HL-60/S4 treated with retinoic acid at 250 ng/mL for 4 days and 3 days (cell line): ENCODE data around the gene HIRA.

Source experiments
- in situ Hi-C: fragments of 300-500 bp; cut with MboI; formaldehyde crosslinking; loops from 2 replicates; pipeline ENCODE4 v1.7.0; 2022; ENCODE audit warnings: low sequenced_read_pairs

HIRA gene

GRCh38 chr22:19359554-19360299, 71.8 kb downstream of the HIRA start:
- in situ Hi-C loops: no loop called here

GRCh38 chr22:19358703-19359553, 72.6 kb downstream of the HIRA start:
- in situ Hi-C loops: no loop called here

DNA sequence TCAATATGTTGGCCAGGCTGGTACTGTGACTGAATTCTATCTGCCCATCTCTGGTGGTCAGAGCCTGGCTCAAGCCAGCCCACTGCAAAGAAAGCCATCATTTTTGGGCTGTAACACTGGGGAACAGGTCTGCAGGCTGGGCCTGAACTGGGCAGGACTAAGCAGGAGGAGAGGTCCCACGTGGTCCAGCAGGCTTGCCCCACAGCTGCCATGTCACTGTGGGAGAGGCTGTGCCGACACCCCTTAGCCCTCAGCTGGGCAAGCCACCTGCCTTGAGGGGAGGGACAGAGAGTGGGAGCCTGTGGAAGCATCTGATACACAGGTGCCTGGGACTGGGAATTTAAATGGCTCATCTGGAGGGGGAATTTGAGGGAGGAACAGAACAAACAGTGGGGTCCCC, 73.3 kb downstream of the HIRA start:
- in situ Hi-C loops: no loop called here

- in situ Hi-C loops: no loop called here
These were observed 74.0 kb downstream of the HIRA start for GRCh38 chr22:19357270-19358105.

GRCh38 chr22:19356708-19357269, 74.7 kb downstream of the HIRA start:
- in situ Hi-C loops: no loop called here

DNA sequence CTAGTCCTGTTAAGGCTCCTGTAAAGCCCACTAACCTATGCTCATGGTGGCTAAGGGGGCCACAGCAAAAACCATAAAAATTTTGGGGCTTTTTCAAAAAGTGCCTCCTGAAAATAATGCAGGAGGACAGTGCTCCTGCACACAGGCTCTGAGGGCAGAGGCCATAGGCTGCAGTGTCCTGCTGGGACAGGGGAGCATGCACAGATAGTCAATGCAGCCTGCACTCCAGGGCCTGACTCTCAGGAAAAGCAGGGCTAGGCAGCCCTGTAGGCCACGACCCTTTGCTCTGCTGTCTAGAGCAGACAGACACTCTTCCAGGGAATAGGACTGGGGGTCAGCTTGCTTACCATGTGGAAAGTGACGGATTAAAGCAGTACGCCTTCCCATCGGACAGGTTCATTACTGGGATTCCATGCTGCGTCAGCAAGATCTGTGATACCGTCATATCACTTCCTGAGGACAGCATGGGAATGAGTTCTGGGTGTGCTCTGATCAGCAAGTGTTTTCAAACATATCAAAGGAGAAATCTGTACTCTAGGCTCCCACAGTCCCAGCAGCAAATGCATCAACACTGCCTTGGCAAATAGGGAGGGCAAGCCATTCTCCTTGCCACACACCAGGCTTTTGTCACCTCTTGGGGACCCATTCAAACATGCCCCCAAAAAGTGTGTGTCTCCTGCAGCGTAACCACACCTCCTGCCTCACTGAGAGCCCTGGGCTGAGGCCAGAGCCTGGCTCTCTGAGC, 75.9 kb downstream of the HIRA start:
- in situ Hi-C loops: no loop called here

- in situ Hi-C loops: no loop called here
These were observed 77.3 kb downstream of the HIRA start for GRCh38 chr22:19354201-19354600.

DNA sequence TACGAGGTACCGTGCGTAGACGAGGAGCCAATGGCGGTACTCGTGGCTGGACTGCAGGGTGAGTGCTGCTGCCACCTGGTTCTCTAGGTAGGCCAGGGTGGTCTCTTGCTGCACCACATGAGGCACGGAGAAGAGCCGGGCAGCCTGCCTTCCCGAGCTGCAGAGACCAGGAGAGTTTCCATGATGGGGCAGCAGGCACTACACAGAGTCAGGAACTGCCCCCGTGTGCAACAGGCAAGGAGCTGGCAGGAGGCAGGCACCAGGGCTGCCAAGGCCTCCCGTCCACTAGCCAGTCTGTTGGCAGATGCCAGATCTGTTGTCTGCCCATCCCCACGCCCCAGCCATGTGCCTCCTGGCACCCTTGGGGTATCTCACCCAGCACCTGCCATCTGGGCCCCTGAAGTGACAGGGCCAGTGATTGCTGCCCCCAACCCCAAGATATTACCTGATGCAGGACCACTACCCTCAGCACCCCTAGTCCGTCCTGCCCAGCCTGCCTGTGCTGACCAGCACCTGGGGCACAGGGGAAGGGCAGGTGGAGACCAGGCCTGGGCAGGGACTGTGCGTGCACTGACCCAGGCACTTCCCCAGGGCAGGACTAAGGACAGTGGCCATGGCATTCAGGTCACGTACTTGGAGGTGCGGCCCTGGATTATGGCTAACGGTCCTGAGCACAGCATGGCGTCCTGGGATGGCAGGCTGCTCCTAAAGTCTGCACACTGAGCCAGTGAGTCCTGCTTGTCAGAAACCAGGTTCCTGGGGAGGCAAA, 78.0 kb downstream of the HIRA start:
- in situ Hi-C loops: no loop called here

- in situ Hi-C loops: no loop called here
These were observed 78.8 kb downstream of the HIRA start for GRCh38 chr22:19352766-19353165.

DNA sequence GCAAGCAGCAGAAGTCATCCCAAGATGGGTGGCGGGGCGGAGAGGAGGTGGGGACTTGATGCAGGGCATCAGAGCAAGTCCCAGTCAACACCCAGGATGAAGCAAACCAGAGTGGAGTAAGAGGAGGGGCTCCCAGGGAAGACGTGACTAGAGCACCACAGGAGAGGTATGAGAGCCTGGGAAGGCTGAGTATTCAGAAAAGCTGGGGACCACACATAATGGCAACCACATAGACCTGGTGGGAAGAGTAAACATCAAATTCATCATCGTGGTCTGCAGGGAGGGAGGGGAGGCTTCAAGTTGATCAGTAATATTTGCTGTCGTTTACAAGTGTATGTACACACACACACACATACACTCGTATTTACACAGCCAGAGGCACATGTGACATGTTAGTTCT, 79.3 kb downstream of the HIRA start:
- in situ Hi-C loops: no loop called here

GRCh38 chr22:19351604-19352003, 79.9 kb downstream of the HIRA start:
- in situ Hi-C loops: no loop called here

- in situ Hi-C loops: no loop called here
These were observed 80.6 kb downstream of the HIRA start for GRCh38 chr22:19350947-19351346.

DNA sequence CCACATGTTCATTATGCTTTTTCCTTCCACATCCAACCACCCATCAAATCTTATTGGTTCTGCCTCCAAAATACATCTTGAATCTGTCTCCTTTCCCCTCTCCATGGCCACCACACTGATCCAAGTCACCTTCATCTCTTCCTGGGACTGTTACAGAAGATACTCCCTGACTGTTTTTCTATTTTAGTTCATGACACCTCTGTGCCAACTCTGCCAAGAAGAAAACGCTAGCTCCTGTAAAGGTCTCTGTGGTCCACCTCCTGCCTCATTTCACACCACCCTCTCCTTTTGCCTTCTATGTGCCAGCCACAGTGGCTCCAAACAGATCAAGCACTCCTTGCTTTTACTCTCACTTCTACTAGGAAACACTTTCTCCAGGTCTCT, 81.1 kb downstream of the HIRA start:
- in situ Hi-C loops: no loop called here

GRCh38 chr22:19349778-19350475, 81.6 kb downstream of the HIRA start:
- in situ Hi-C loops: no loop called here

GRCh38 chr22:19346677-19347265, 84.8 kb downstream of the HIRA start:
- in situ Hi-C loops: no loop called here

GRCh38 chr22:19344420-19344819, 87.1 kb downstream of the HIRA start:
- in situ Hi-C loops: no loop called here

GRCh38 chr22:19343470-19343869, 88.1 kb downstream of the HIRA start:
- in situ Hi-C loops: no loop called here

DNA sequence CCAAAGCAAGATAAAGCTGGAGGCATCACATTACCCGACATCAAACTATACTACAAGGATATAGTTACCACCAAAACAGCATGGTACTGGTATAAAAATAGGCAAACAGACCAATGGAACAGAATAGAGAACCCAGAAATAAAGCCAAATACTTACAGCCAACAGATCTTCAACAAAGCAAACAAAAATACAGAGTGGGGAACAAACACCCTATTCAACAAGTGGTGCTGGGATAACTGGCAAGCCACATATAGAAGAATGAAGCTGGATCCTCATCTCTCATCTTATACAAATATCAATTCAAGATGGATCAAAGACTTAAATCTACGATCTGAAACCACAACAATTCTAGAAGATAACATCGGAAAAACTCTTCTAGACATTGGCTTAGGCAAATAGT, 90.0 kb downstream of the HIRA start:
- in situ Hi-C loops: no loop called here

DNA sequence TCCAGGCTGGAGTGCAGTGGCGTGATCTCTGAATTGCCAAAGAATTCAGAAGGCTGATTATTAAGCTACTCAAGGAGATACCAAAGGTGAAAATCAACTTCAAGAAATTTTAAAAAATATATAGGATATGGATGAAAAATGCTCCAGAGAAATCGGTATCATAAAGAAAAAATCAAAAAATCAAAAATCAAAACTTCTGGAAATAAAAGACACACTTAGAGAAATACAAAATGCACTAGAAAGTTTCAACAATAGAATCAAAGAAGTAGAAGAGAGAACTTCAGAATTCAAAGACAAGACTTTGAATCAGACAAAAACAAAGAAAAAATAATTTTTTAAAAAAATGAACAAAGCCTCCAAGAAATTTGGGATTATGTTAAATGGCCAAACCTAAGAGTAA, 94.4 kb downstream of the HIRA start:
- in situ Hi-C loops: no loop called here
